Glutamatergic neuron (in vitro differentiated cells): ENCODE results near the gene MYOZ3. TPM values are rescaled to one million over a fixed set of nuclear protein-coding genes. Genes with fewer than 3 reads are reported as not detected.

ENCODE experiments used
- DNase-seq: peaks from one replicate; pipeline ENCODE4 v3.0.0; 2022
- H3K27ac Mint-ChIP-seq: one replicate; pipeline ENCODE4 v1.8.0; 2020; ENCODE audit warnings: mild to moderate bottlenecking, mixed read lengths, inconsistent platforms; ENCODE audit not compliant: unreplicated experiment
- H3K27me3 Mint-ChIP-seq: one replicate; pipeline ENCODE4 v1.8.0; 2020; ENCODE audit warnings: mild to moderate bottlenecking, moderate library complexity, mixed read lengths, inconsistent platforms; ENCODE audit not compliant: unreplicated experiment
- H3K36me3 Mint-ChIP-seq: one replicate; pipeline ENCODE4 v1.8.0; 2020; ENCODE audit warnings: mild to moderate bottlenecking, mixed read lengths, inconsistent platforms; ENCODE audit not compliant: unreplicated experiment
- H3K4me1 Mint-ChIP-seq: one replicate; pipeline ENCODE4 v1.8.0; 2020; ENCODE audit warnings: mild to moderate bottlenecking, low read depth, mixed read lengths, inconsistent platforms; ENCODE audit not compliant: unreplicated experiment
- H3K4me3 Mint-ChIP-seq: one replicate; pipeline ENCODE4 v1.8.0; 2020; ENCODE audit warnings: mild to moderate bottlenecking, mixed read lengths, inconsistent platforms; ENCODE audit not compliant: unreplicated experiment
- H3K9me3 Mint-ChIP-seq: one replicate; pipeline ENCODE4 v1.8.0; 2020; ENCODE audit warnings: mild to moderate bottlenecking, moderate library complexity, mixed read lengths, inconsistent platforms; ENCODE audit not compliant: unreplicated experiment
- total RNA-seq: library from RNA; stranded (reverse); fragmentation: NEBNext Ultra II Directional; extraction: Animal tissue kit (Norgen Biotek cat#: 25700); gene quantifications from one replicate; pipeline ENCODE4 v1.2.1, GENCODE V29; 2021; ENCODE audit not compliant: unreplicated experiment
- TF ChIP-seq, protein P1 (sequence below): fragments of 200-600 bp; sonication (generic); IDR thresholded peaks from one replicate; pipeline ENCODE4 v1.5.0; 2021; ENCODE audit not compliant: partially characterized antibody, unreplicated experiment

Gene MYOZ3
- total RNA-seq, 1 donor from 2014 or later, result 0.64 TPM

GRCh38 chr5:150659360-150660107, 1.5 kb upstream of the MYOZ3 start:
- H3K36me3 Mint-ChIP-seq, result no peaks in the 10 kb centered on the region
- peaks cover 9% of the 10 kb centered on the region for H3K27me3 Mint-ChIP-seq
- TF ChIP-seq, protein P1, sequence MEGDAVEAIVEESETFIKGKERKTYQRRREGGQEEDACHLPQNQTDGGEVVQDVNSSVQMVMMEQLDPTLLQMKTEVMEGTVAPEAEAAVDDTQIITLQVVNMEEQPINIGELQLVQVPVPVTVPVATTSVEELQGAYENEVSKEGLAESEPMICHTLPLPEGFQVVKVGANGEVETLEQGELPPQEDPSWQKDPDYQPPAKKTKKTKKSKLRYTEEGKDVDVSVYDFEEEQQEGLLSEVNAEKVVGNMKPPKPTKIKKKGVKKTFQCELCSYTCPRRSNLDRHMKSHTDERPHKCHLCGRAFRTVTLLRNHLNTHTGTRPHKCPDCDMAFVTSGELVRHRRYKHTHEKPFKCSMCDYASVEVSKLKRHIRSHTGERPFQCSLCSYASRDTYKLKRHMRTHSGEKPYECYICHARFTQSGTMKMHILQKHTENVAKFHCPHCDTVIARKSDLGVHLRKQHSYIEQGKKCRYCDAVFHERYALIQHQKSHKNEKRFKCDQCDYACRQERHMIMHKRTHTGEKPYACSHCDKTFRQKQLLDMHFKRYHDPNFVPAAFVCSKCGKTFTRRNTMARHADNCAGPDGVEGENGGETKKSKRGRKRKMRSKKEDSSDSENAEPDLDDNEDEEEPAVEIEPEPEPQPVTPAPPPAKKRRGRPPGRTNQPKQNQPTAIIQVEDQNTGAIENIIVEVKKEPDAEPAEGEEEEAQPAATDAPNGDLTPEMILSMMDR, result no peak
- peaks cover 15% of the 10 kb centered on the region for H3K4me1 Mint-ChIP-seq
- no peak for DNase-seq
- H3K9me3 Mint-ChIP-seq, result peaks cover 2% of the 10 kb centered on the region
- H3K4me3 Mint-ChIP-seq, result no peak overlapping the region
- H3K27ac Mint-ChIP-seq, result no peak overlapping the region

DNA sequence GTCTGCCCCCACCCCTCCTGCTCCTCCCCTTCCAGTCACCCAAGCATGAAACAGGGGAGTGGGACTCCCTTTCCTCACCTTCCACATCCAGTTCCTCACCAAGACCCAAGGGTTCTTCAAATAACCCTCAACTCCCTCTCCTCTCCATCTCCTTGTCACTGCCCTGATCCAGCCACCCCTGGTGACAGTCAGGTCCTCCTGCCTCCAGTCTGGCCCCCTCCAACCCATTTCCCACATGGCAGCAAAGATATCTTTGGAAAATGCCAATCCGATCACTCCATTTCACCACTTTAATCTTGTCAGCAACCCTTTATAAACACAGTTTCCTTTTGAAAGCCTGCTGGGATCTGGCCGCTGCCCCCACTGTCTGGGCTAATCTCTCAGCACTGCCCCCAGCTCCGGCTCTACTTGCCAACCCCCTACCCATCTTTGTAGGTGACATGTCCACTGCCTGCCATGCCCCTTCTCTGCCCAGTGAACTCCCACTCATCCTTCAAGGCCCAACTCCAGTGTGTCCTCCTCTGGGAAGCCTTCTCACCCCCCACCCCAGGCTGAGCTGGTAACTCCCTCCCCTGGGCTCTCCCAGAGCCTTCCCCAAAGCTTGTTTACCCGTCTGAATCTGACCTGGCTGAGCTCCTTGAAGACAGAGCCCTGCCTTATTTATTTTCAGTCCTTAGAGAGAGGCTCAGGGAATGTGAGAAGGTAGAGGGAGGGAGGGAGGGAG, 781 bp upstream of the MYOZ3 start:
- no peak for DNase-seq
- H3K27ac Mint-ChIP-seq, result no peak overlapping the region
- TF ChIP-seq, protein P1, result no peak
- peaks cover 2% of the 10 kb centered on the region for H3K9me3 Mint-ChIP-seq
- H3K27me3 Mint-ChIP-seq, result peaks cover 9% of the 10 kb centered on the region
- H3K4me3 Mint-ChIP-seq, result no peak overlapping the region
- H3K36me3 Mint-ChIP-seq, result no peaks in the 10 kb centered on the region
- peaks cover 15% of the 10 kb centered on the region for H3K4me1 Mint-ChIP-seq

DNA sequence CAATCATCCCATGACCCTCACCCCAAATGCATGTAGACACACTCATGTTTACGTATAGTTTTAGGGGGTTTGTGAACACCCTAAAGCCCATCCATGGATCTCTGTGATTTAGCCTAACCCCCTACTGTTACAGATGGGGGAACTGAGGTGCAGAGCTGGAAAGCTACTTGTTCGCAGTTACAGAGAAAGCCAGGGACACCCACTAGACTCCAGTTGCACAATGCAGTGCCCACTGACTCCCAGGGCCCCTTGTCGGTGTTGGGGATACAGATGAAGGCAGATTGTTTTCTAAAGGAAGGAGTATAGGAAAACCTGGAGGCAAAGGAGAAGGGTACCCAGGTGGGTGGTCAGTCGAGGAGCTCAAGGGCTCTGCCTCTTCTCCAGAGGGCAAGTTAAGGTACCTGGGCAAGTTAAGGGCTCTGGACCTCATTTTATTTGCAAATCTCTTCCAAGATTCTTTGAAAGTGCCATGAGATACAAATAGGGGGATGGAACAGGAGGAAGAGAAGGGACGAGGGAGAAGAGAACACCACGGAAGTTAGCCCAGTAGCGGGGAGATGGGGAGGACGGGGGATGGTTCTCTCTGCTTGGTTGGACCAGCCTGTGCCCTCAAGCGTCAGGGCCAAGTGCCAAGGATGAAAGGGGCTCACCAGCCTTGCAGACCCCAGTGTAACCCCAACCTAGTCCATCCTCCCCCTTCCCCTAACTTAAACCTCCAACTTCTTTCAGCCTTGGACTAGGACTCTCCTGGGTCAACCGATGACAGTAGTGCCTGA, 958 bp downstream of the MYOZ3 start:
- no peaks in the 10 kb centered on the region for H3K9me3 Mint-ChIP-seq

GRCh38 chr5:150662731-150663516, 1.9 kb downstream of the MYOZ3 start:
- H3K4me3 Mint-ChIP-seq, result no peak overlapping the region
- H3K9me3 Mint-ChIP-seq, result no peaks in the 10 kb centered on the region
- TF ChIP-seq, protein P1, result no peak
- H3K27ac Mint-ChIP-seq, result no peak overlapping the region
- H3K27me3 Mint-ChIP-seq, result peaks cover 7% of the 10 kb centered on the region
- H3K36me3 Mint-ChIP-seq, result no peaks in the 10 kb centered on the region
- peaks cover 7% of the 10 kb centered on the region for H3K4me1 Mint-ChIP-seq
- DNase-seq, result no peak

More for the DNA sequence above, 958 bp downstream of the MYOZ3 start:
- no peak overlapping the region for H3K27ac Mint-ChIP-seq
- no peak overlapping the region for H3K4me3 Mint-ChIP-seq
- TF ChIP-seq, protein P1, result no peak
- no peaks in the 10 kb centered on the region for H3K36me3 Mint-ChIP-seq
- DNase-seq, result no peak
- peaks cover 9% of the 10 kb centered on the region for H3K27me3 Mint-ChIP-seq
- H3K4me1 Mint-ChIP-seq, result peaks cover 15% of the 10 kb centered on the region
